Measurements from ENCODE around the gene SHQ1. TPM values are rescaled to one million over a fixed set of nuclear protein-coding genes. Genes with fewer than 3 reads are reported as not detected.
A peak's percentile ranks its signal among the peaks of the same experiment; 100 is the strongest.

SHQ1 gene
- total RNA-seq, 2 donors from 2014 or later: 10.9 to 25.0 TPM

DNA sequence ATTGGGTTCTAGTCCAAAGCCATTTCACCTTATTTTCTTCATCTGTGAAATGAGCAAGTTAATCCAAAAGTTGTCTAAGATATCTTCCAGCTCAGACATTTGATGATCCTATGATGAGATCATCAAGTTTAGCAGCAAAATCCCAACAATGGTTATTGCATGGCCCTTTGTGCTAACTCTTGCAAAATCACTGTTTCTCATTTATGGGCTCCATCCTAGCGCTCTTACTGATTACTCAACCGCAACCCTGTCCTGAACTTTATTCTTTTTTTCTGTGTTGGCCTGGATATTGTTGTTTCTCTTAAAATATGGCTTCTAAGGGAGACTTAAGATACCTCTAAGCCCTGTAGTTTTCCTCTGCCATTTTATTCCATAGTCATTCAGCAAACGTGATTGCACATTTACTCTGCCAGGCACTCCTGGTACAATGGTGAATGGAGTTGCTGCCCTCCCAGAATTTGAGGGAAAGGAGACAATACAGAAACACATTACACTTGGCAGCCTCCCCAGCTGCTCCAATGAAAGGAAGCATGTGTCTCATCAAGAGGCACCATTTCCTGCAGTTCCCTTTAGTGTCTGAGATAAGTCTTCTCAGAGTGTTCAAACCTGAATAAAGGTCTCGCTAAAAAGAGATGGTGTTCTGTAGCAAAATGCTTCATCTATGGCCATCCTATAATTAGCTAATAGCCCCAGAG, 44.0 kb upstream of the SHQ1 start:
- peak; percentile 52 for DNase-seq
- no peak overlapping the region for H3K4me3 ChIP-seq
- H3K36me3 ChIP-seq: no peaks in the 10 kb centered on the region
- no peaks in the 10 kb centered on the region for H3K9me3 ChIP-seq
- peak overlapping the region in 1 of 2 donors; percentile 38 for H3K9ac ChIP-seq (ENCODE audit: low read depth in 2 of 2, low read length in 2 of 2)
- H3K27me3 ChIP-seq: no peaks in the 10 kb centered on the region
- TF ChIP-seq, protein P1, sequence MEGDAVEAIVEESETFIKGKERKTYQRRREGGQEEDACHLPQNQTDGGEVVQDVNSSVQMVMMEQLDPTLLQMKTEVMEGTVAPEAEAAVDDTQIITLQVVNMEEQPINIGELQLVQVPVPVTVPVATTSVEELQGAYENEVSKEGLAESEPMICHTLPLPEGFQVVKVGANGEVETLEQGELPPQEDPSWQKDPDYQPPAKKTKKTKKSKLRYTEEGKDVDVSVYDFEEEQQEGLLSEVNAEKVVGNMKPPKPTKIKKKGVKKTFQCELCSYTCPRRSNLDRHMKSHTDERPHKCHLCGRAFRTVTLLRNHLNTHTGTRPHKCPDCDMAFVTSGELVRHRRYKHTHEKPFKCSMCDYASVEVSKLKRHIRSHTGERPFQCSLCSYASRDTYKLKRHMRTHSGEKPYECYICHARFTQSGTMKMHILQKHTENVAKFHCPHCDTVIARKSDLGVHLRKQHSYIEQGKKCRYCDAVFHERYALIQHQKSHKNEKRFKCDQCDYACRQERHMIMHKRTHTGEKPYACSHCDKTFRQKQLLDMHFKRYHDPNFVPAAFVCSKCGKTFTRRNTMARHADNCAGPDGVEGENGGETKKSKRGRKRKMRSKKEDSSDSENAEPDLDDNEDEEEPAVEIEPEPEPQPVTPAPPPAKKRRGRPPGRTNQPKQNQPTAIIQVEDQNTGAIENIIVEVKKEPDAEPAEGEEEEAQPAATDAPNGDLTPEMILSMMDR (IDR thresholded peaks at IDR 0.05): no peak
- H3K27ac ChIP-seq: peak overlapping the region; percentile 30
- no peaks in the 10 kb centered on the region for H3K4me1 ChIP-seq
- intact Hi-C loops (cut with DNase I): no loop called here

- intact Hi-C loops (cut with DNase I): no loop called here
- H3K27me3 ChIP-seq: no peaks in the 10 kb centered on the region
- no peaks in the 10 kb centered on the region for H3K9me3 ChIP-seq
- H3K4me1 ChIP-seq: no peaks in the 10 kb centered on the region
- peak overlapping the region in 1 of 2 donors; percentile 38 for H3K9ac ChIP-seq (ENCODE audit: low read depth in 2 of 2, low read length in 2 of 2)
- TF ChIP-seq, protein P1 (IDR thresholded peaks at IDR 0.05): no peak
- no peak overlapping the region for H3K4me3 ChIP-seq
- H3K36me3 ChIP-seq: no peaks in the 10 kb centered on the region
- DNase-seq: peak; percentile 31
- peak overlapping the region; percentile 30 for H3K27ac ChIP-seq
Observed at GRCh38 chr3:72891053-72891855, 43.0 kb upstream of the SHQ1 start.

- H3K36me3 ChIP-seq: no peaks in the 10 kb centered on the region
- TF ChIP-seq, protein P1 (IDR thresholded peaks at IDR 0.05): no peak
- no peaks in the 10 kb centered on the region for H3K4me1 ChIP-seq
- intact Hi-C loops (cut with DNase I): no loop called here
- no peak overlapping the region for H3K4me3 ChIP-seq
- H3K27me3 ChIP-seq: no peaks in the 10 kb centered on the region
- H3K27ac ChIP-seq: no peak overlapping the region
- peak; percentile 24 for DNase-seq
- no peak overlapping the region for H3K9ac ChIP-seq (ENCODE audit: low read depth in 2 of 2, low read length in 2 of 2)
- no peaks in the 10 kb centered on the region for H3K9me3 ChIP-seq
Observed at GRCh38 chr3:72890166-72890925, 42.1 kb upstream of the SHQ1 start.

- H3K9me3 ChIP-seq: no peaks in the 10 kb centered on the region
- no peaks in the 10 kb centered on the region for H3K4me1 ChIP-seq
- H3K9ac ChIP-seq (ENCODE audit: low read depth in 2 of 2, low read length in 2 of 2): peak overlapping the region in 1 of 2 donors; percentile 76
- no peak overlapping the region for H3K4me3 ChIP-seq
- TF ChIP-seq, protein P1 (IDR thresholded peaks at IDR 0.05): no peak
- H3K27me3 ChIP-seq: no peaks in the 10 kb centered on the region
- H3K36me3 ChIP-seq: no peaks in the 10 kb centered on the region
- no peak for DNase-seq
- H3K27ac ChIP-seq: no peak overlapping the region
- intact Hi-C loops (cut with DNase I): no loop called here
Observed at GRCh38 chr3:72889310-72890165, 41.3 kb upstream of the SHQ1 start.

Data from colonic mucosa (tissue), 4 donors.